ENCODE measurements around the gene IFNE.

IFNE gene

DNA sequence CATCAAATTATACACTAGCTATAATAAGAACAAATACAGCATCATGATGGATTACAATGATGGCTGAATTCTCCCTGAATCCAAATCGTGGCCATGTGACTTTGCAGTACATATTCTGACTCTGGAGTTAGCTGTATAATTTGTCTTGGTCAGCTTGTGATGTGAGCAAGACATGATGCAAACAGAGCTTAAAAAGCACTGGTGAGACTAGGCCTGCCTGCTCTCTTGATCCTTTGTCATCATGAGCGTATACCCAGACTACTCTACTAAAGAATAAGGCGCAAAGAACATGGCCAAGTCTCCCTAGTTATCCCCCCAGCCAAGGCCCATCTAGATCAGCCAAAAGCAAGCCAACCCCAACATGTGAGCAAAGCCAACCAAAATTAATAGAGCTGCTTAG is 34.7 kb upstream of the IFNE start:
- H3K36me3 Mint-ChIP-seq (ENCODE audit: low read depth), result no peaks in the 10 kb centered on the region
- TF ChIP-seq CTCF (IDR thresholded peaks at IDR 0.05), result no peak
- H3K27ac Mint-ChIP-seq, result no peak overlapping the region

GRCh38 chr9:21513431-21513830 is 31.3 kb upstream of the IFNE start:
- H3K27me3 Mint-ChIP-seq (ENCODE audit: low read depth, poor library complexity), result no peaks in the 10 kb centered on the region
- no peak overlapping the region for H3K27ac Mint-ChIP-seq

More for the DNA sequence above, 34.7 kb upstream of the IFNE start:
- H3K4me3 Mint-ChIP-seq, result no peak overlapping the region
- DNase-seq, result no peak
- H3K9me3 Mint-ChIP-seq, result peaks cover 4% of the 10 kb centered on the region
- H3K27me3 Mint-ChIP-seq (ENCODE audit: low read depth, poor library complexity), result peaks cover 8% of the 10 kb centered on the region
- no peaks in the 10 kb centered on the region for H3K4me1 Mint-ChIP-seq

GRCh38 chr9:21510806-21511205 is 28.7 kb upstream of the IFNE start:
- no peak for DNase-seq
- Mint-ChIP-seq H3K4me1 (no peaks in the 10 kb centered on the region), H3K9me3 (no peaks in the 10 kb centered on the region)

More at GRCh38 chr9:21513431-21513830, 31.3 kb upstream of the IFNE start:
- TF ChIP-seq CTCF (IDR thresholded peaks at IDR 0.05), result no peak
- no peak for DNase-seq
- Mint-ChIP-seq H3K9me3 (no peaks in the 10 kb centered on the region), H3K4me1 (no peaks in the 10 kb centered on the region), H3K4me3 (no peak overlapping the region), H3K36me3 (ENCODE audit: low read depth) (no peaks in the 10 kb centered on the region)

GRCh38 chr9:21507483-21507790 is 25.3 kb upstream of the IFNE start:
- Mint-ChIP-seq H3K9me3 (no peaks in the 10 kb centered on the region), H3K4me1 (no peaks in the 10 kb centered on the region), H3K27ac (no peak overlapping the region), H3K4me3 (no peak overlapping the region), H3K36me3 (ENCODE audit: low read depth) (no peaks in the 10 kb centered on the region), H3K27me3 (ENCODE audit: low read depth, poor library complexity) (peaks cover 2% of the 10 kb centered on the region)
- no peak for DNase-seq
- TF ChIP-seq CTCF (IDR thresholded peaks at IDR 0.05), result no peak

More at GRCh38 chr9:21510806-21511205, 28.7 kb upstream of the IFNE start:
- Mint-ChIP-seq H3K27me3 (ENCODE audit: low read depth, poor library complexity) (no peaks in the 10 kb centered on the region), H3K27ac (no peak overlapping the region), H3K36me3 (ENCODE audit: low read depth) (no peaks in the 10 kb centered on the region), H3K4me3 (no peak overlapping the region)
- no peak for TF ChIP-seq CTCF (IDR thresholded peaks at IDR 0.05)

DNA sequence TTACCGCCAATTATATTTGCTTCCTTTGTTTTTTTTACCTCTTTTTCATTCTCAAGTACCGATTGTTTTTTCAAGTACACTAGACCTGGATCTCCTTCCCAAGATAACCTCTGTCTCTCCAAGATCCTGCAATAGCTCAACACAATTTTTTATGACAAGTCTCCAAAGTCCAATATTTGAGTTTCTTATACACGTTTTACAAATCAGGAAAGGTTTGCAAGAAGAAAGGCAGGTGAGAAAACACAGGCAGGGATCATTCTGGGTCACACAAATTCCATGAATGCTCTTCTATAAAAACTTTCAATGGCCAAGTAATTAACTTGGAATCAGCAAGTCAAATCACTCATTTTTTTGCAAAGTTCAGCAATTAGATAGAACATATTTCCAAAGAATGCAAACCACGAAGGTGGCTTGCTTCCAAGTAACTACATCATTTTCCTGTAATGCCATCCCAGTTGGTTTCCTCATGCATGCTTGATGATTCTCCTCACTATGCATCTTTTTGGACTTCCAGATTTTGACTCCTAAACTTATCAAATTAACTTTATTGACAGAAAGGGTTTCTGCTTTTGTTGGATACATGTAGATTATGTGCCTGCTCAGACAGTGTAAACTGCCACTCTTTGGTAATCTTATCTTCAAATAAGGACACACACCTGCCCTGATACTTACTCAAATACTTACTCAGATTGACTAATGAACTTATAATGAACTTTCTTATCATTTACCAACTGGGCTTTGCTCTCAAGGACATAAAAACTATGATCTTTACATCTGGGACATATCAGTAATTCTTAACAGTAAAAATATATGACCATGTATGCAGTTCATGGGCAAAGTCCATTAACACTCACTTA is 24.7 kb upstream of the IFNE start:
- H3K9me3 Mint-ChIP-seq, result no peaks in the 10 kb centered on the region
- no peaks in the 10 kb centered on the region for H3K36me3 Mint-ChIP-seq (ENCODE audit: low read depth)
- no peak overlapping the region for H3K4me3 Mint-ChIP-seq
- DNase-seq, result no peak
- no peaks in the 10 kb centered on the region for H3K4me1 Mint-ChIP-seq
- H3K27me3 Mint-ChIP-seq (ENCODE audit: low read depth, poor library complexity), result peaks cover 6% of the 10 kb centered on the region
- no peak for TF ChIP-seq CTCF (IDR thresholded peaks at IDR 0.05)
- no peak overlapping the region for H3K27ac Mint-ChIP-seq

Data from nephron progenitor cell (in vitro differentiated cells).